MM.1S (cell line): ENCODE results near the gene LILRA1.

ENCODE experiments used
- CTCF ChIP-seq: fragments of 300-600 bp; sonication (generic); IDR thresholded peaks from 2 replicates; pipeline ENCODE4 v1.5.1; 2016; ENCODE audit warnings: antibody characterized with exemption, low read length, mixed read lengths
- EZH2 ChIP-seq: fragments of 300-600 bp; sonication (generic); optimal IDR thresholded peaks from 2 replicates; pipeline ENCODE3; 2017; ENCODE audit warnings: low read depth, mild to moderate bottlenecking, antibody characterized with exemption, low read length, mixed read lengths
- EZH2phosphoT487 ChIP-seq: fragments of 300-600 bp; sonication (generic); IDR thresholded peaks from 2 replicates; pipeline ENCODE4 v1.6.1; 2018; ENCODE audit warnings: antibody characterized with exemption, low read length

DNA sequence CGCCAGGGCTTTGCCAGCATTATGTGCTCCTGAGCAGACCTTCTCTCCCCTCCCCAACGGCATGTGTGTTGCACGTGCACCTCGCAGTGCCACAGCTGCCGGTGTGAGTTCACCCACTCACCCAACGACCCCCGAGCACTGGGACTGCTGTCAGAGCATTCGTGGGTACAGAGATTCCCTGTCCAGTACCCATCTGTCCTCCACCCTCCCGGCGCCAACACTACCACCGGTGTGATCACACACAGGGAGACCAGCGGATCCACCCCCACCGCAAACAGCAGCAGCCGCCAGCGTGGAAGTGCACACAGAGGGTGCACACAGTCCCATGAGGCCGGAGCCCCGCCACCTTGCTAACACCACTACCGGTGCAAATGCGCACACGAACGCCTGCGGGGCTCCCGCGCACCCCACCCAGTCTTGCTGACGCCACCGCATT is 15.9 kb downstream of the LILRA1 start:
- TF ChIP-seq EZH2 = no peak
- TF ChIP-seq CTCF = no peak
- no peak for TF ChIP-seq EZH2phosphoT487
